IMR-90 (cell line): ENCODE results near the gene ABCA4. TPM values are rescaled to one million over a fixed set of nuclear protein-coding genes. Genes with fewer than 3 reads are reported as not detected.

Experiments used
- CHD1 ChIP-seq: IDR thresholded peaks from 2 replicates; pipeline ENCODE4 v1.6.1; 2012; ENCODE audit warnings: low read depth, low read length, improper control_type of control experiment
- polyA plus RNA-seq, 3 experiments: library from polyadenylated mRNA; depleted of rRNA; stranded (reverse); fragments of >200 nt; gene quantifications; 2 replicates each; pipeline ENCODE4 v1.2.3, GENCODE V29; 2012; ENCODE audit warnings: low replicate concordance in 1 of 3
- total RNA-seq: library from RNA; depleted of rRNA; stranded (reverse); fragments of >200 nt; gene quantifications from 2 replicates; pipeline ENCODE4 v1.2.3, GENCODE V29; 2012
- TF ChIP-seq, protein P1 (sequence below): conservative IDR thresholded peaks from 2 replicates; pipeline ENCODE4 v1.5.1; 2012; ENCODE audit warnings: mild to moderate bottlenecking, low read depth, low read length, improper control_type of control experiment

The ABCA4 gene
- total and polyA plus RNA-seq, 2 of the 4 experiments (the other 2 are of a cell fraction): under 0.01 to 0.36 TPM

DNA sequence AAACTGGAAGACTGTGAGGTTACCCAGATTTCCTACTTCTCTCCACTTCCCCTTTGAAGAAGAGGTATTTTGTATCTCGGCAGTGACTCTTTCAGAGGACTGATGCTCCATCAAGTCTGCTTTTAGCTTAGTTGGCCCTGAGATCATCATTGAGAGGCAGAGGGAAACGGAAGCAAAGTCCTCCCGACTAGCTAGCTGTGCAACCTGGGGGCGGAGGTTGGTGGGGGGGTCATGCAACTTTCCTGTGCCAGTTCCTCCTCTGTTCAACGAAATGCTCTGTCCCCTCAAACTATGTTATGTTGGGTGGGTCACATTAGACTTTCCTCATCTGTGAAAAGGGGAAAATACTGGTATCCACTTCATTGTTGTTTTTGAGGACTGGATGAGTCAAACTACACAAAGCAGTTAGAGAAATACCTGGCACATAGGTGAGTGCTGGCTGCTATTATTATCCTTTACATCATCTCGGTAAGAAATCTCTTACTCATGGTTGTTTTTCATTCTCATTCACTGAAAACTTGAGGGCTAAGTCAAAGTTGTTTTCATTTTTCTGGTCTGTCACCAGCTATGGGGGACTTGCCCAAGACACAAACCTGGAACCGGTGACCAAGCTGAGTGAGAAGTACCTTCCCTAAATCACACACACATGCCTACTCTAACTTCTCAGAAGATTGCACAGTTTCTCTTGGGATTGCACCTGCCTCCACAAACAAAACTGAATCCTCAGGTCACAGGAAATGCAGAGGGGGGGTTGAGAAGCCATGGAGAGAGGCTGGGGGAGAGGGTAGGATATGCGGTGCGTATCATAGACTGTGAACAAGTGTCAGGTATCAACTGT lies 83.3 kb downstream of the ABCA4 start (continued):
- TF ChIP-seq, protein P1, sequence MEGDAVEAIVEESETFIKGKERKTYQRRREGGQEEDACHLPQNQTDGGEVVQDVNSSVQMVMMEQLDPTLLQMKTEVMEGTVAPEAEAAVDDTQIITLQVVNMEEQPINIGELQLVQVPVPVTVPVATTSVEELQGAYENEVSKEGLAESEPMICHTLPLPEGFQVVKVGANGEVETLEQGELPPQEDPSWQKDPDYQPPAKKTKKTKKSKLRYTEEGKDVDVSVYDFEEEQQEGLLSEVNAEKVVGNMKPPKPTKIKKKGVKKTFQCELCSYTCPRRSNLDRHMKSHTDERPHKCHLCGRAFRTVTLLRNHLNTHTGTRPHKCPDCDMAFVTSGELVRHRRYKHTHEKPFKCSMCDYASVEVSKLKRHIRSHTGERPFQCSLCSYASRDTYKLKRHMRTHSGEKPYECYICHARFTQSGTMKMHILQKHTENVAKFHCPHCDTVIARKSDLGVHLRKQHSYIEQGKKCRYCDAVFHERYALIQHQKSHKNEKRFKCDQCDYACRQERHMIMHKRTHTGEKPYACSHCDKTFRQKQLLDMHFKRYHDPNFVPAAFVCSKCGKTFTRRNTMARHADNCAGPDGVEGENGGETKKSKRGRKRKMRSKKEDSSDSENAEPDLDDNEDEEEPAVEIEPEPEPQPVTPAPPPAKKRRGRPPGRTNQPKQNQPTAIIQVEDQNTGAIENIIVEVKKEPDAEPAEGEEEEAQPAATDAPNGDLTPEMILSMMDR: no peak
- no peak for TF ChIP-seq CHD1
